Measurements from ENCODE around the gene IL20RB. TPM values are rescaled to one million over a fixed set of nuclear protein-coding genes. Genes with fewer than 3 reads are reported as not detected.

The IL20RB gene
- total RNA-seq, 1 experiment from 2014 or later, result 6.9 TPM

DNA sequence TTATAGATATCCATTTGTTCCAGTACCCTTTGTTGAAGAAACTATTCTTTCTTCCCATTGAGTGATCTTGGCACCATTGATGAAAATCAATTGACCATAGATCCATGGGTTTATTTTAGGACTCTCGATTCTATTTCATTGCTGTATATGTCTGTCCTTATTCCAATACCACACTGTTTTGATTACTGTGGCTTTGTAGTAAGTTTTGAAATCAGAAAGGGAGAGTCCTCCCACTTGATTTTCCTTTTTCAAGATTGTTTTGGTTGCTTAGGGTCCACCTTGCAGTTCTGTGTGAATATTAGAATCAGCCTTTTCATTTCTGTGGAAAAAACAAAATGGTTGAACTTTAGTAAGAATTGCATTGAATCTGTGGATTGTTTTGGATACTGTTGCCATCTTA is 20.6 kb upstream of the IL20RB start:
- Histone ChIP-seq H3K36me3 (ENCODE audit: control insufficient read depth, insufficient read depth, low read length) (no peaks in the 10 kb centered on the region), H3K9me3 (no peaks in the 10 kb centered on the region), H3K4me1 (peaks cover 12% of the 10 kb centered on the region), H3K27me3 (replicated peaks; ENCODE audit: control insufficient read depth, insufficient read depth, low read length) (no peaks in the 10 kb centered on the region), H3K4me3 (ENCODE audit: low read depth, low read length) (no peak overlapping the region)
- ChIA-PET POLR2A (no interaction called here), CTCF (no interaction called here)
- H3K4me3 Mint-ChIP-seq (ENCODE audit: unreplicated experiment), result no peak overlapping the region
- TF ChIP-seq, protein P1, sequence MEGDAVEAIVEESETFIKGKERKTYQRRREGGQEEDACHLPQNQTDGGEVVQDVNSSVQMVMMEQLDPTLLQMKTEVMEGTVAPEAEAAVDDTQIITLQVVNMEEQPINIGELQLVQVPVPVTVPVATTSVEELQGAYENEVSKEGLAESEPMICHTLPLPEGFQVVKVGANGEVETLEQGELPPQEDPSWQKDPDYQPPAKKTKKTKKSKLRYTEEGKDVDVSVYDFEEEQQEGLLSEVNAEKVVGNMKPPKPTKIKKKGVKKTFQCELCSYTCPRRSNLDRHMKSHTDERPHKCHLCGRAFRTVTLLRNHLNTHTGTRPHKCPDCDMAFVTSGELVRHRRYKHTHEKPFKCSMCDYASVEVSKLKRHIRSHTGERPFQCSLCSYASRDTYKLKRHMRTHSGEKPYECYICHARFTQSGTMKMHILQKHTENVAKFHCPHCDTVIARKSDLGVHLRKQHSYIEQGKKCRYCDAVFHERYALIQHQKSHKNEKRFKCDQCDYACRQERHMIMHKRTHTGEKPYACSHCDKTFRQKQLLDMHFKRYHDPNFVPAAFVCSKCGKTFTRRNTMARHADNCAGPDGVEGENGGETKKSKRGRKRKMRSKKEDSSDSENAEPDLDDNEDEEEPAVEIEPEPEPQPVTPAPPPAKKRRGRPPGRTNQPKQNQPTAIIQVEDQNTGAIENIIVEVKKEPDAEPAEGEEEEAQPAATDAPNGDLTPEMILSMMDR (IDR thresholded peaks at IDR 0.05; ENCODE audit: insufficient read depth in 1 of 2, low read depth in 1 of 2, low read length in 1 of 2, severe bottlenecking in 1 of 2, unreplicated experiment in 1 of 2), result no peak
- no peaks in the 10 kb centered on the region for H3K9me3 Mint-ChIP-seq (ENCODE audit: unreplicated experiment)
- intact Hi-C loops (cut with micrococcal nuclease; ENCODE audit: unreplicated experiment), result no loop called here
- H3K27me3 Mint-ChIP-seq (ENCODE audit: insufficient read depth, unreplicated experiment), result no peaks in the 10 kb centered on the region
- no peaks in the 10 kb centered on the region for H3K4me1 Mint-ChIP-seq (ENCODE audit: low read depth, unreplicated experiment)
- H3K36me3 Mint-ChIP-seq (ENCODE audit: insufficient read depth, unreplicated experiment), result peaks cover 35% of the 10 kb centered on the region
- no peak for DNase-seq
- no TSS peak for BruUV-seq (replicated peaks)
- no peak overlapping the region for H3K27ac Mint-ChIP-seq (ENCODE audit: unreplicated experiment)

DNA sequence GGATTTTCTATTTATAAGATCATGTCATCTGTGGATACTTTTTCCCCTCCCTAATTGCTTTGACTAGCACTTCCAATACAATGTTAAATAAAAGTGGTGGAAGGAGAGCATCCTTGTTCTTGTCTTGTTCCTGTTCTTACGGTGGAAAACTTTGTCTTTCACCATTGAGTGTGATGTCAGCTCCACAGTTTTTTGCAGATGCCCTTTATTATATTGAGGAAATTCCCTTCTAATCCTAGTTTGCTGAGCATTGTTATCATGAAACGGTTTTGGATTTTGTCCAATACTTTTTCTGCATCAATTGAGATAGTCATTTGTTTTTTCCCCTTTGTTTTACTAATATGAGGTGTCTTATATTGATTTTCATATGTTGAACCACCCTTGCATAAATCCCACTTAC is 19.9 kb upstream of the IL20RB start:
- H3K36me3 Mint-ChIP-seq (ENCODE audit: insufficient read depth, unreplicated experiment), result peaks cover 35% of the 10 kb centered on the region
- POLR2A ChIA-PET, result no interaction called here
- Histone ChIP-seq H3K4me1 (peaks cover 12% of the 10 kb centered on the region), H3K4me3 (ENCODE audit: low read depth, low read length) (no peak overlapping the region), H3K36me3 (ENCODE audit: control insufficient read depth, insufficient read depth, low read length) (no peaks in the 10 kb centered on the region), H3K9me3 (no peaks in the 10 kb centered on the region), H3K27me3 (replicated peaks; ENCODE audit: control insufficient read depth, insufficient read depth, low read length) (no peaks in the 10 kb centered on the region)
- no peaks in the 10 kb centered on the region for H3K4me1 Mint-ChIP-seq (ENCODE audit: low read depth, unreplicated experiment)
- H3K27ac Mint-ChIP-seq (ENCODE audit: unreplicated experiment), result no peak overlapping the region
- H3K27me3 Mint-ChIP-seq (ENCODE audit: insufficient read depth, unreplicated experiment), result no peaks in the 10 kb centered on the region
- TF ChIP-seq, protein P1 (IDR thresholded peaks at IDR 0.05; ENCODE audit: insufficient read depth in 1 of 2, low read depth in 1 of 2, low read length in 1 of 2, severe bottlenecking in 1 of 2, unreplicated experiment in 1 of 2), result no peak
- no peak overlapping the region for H3K4me3 Mint-ChIP-seq (ENCODE audit: unreplicated experiment)
- intact Hi-C loops (cut with micrococcal nuclease; ENCODE audit: unreplicated experiment), result no loop called here
- no TSS peak for BruUV-seq (replicated peaks)
- DNase-seq, result no peak
- H3K9me3 Mint-ChIP-seq (ENCODE audit: unreplicated experiment), result no peaks in the 10 kb centered on the region
- CTCF ChIA-PET, result no interaction called here

DNA sequence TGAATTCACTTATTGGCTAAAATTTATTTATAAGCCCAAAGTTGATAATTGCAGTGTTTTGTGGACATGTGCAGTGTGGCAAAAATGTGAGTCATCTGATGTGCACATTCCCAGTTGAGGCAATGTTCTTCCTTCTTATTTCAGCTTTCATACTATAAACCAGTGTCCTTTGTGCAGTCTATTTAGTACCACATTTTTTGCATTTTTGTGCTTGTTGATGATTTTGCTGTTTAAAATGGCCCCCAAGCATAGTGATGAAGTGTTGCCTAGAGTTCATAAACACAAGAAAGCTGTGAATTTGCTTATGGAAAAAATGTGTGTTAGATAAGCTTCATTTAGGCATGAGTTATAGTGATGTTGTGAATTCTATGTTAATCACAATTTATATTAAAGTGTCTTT is 19.4 kb upstream of the IL20RB start:
- no peak overlapping the region for H3K4me3 Mint-ChIP-seq (ENCODE audit: unreplicated experiment)
- ChIA-PET POLR2A (interaction anchor here (0.7 kb wide), 1 partner anchor 17 kb away, joined by 3 read pairs; no protein-coding TSS in a partner anchor), CTCF (interaction anchor here (1.1 kb wide), 1 partner anchor 76 kb away, joined by 3 read pairs; no protein-coding TSS in a partner anchor)
- BruUV-seq (replicated peaks), result no TSS peak
- no peaks in the 10 kb centered on the region for H3K9me3 Mint-ChIP-seq (ENCODE audit: unreplicated experiment)
- intact Hi-C loops (cut with micrococcal nuclease; ENCODE audit: unreplicated experiment), result no loop called here
- DNase-seq, result no peak
- peaks cover 12% of the 10 kb centered on the region for H3K4me1 ChIP-seq
- no peak overlapping the region for H3K27ac Mint-ChIP-seq (ENCODE audit: unreplicated experiment)
- H3K36me3 ChIP-seq (ENCODE audit: control insufficient read depth, insufficient read depth, low read length), result no peaks in the 10 kb centered on the region
- TF ChIP-seq, protein P1 (IDR thresholded peaks at IDR 0.05; ENCODE audit: insufficient read depth in 1 of 2, low read depth in 1 of 2, low read length in 1 of 2, severe bottlenecking in 1 of 2, unreplicated experiment in 1 of 2), result no peak
- no peaks in the 10 kb centered on the region for H3K4me1 Mint-ChIP-seq (ENCODE audit: low read depth, unreplicated experiment)
- H3K9me3 ChIP-seq, result no peaks in the 10 kb centered on the region
- H3K27me3 ChIP-seq (replicated peaks; ENCODE audit: control insufficient read depth, insufficient read depth, low read length), result no peaks in the 10 kb centered on the region
- no peak overlapping the region for H3K4me3 ChIP-seq (ENCODE audit: low read depth, low read length)
- peaks cover 30% of the 10 kb centered on the region for H3K36me3 Mint-ChIP-seq (ENCODE audit: insufficient read depth, unreplicated experiment)
- H3K27me3 Mint-ChIP-seq (ENCODE audit: insufficient read depth, unreplicated experiment), result no peaks in the 10 kb centered on the region
